ENCODE data around the gene TMEM134.

GRCh38 chr11:67450796-67451657 lies 18.0 kb downstream of the TMEM134 start:
- TF ChIP-seq CTCF (IDR thresholded peaks at IDR 0.05; ENCODE audit: low read depth, low read length, poor library complexity, severe bottlenecking) (no peak), EZH2phosphoT487 (IDR thresholded peaks at IDR 0.05; ENCODE audit: borderline replicate concordance, low read length) (no peak)
